Testis (tissue), 2 donors: Measurements from ENCODE around the gene OR4D1.

Experiments used
- CTCF ChIP-seq, 3 experiments: fragments of 450-650 bp in 2 of 3; fragments of 200-600 bp in 1 of 3; sonication (generic) in 1 of 3; IDR thresholded peaks; one replicate each; pipeline ENCODE4 v1.5.1; 2016 to 2019; ENCODE audit warnings: antibody characterized with exemption in 3 of 3, mild to moderate bottlenecking in 2 of 3, moderate library complexity in 1 of 3
- POLR2A ChIP-seq: fragments of 450-650 bp; IDR thresholded peaks from one replicate; pipeline ENCODE4 v1.6.1; 2017; ENCODE audit warnings: antibody characterized with exemption, mild to moderate bottlenecking, moderate library complexity

DNA sequence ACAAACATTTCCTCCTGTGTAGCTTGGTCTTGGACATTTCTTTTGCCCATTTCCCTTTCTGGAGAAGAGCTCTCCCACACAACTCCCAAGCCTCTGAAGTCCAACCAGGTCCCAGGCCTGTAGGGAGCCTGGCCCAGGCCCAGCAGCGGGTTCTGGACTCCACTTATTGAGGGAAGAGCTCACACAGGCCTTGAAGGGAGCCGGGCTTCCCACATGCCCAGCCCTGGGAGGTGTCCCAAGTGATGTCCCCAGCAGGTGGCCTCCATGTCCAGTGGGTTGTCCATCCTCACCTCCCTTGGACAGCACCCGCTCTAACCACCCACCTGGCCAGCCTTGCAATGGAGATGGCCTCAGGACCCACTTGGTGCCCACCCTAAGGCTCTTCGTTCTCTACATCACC, 38.4 kb downstream of the OR4D1 start:
- TF ChIP-seq CTCF (IDR thresholded peaks at IDR 0.05) (no peak), POLR2A (no peak)
